ENCODE data around the gene SPRYD4. TPM values are rescaled to one million over a fixed set of nuclear protein-coding genes. Genes with fewer than 3 reads are reported as not detected.
A peak's percentile ranks its signal among the peaks of the same experiment; 100 is the strongest.

The SPRYD4 gene
- 3.1 TPM for total RNA-seq
- long read RNA-seq, full-length matches to known transcripts: 12 of 12 reads
- long read RNA-seq, partial matches to known transcripts: 0 of 12 reads
- long read RNA-seq, other reads (novel, unspliced or antisense): 0 of 12 reads

DNA sequence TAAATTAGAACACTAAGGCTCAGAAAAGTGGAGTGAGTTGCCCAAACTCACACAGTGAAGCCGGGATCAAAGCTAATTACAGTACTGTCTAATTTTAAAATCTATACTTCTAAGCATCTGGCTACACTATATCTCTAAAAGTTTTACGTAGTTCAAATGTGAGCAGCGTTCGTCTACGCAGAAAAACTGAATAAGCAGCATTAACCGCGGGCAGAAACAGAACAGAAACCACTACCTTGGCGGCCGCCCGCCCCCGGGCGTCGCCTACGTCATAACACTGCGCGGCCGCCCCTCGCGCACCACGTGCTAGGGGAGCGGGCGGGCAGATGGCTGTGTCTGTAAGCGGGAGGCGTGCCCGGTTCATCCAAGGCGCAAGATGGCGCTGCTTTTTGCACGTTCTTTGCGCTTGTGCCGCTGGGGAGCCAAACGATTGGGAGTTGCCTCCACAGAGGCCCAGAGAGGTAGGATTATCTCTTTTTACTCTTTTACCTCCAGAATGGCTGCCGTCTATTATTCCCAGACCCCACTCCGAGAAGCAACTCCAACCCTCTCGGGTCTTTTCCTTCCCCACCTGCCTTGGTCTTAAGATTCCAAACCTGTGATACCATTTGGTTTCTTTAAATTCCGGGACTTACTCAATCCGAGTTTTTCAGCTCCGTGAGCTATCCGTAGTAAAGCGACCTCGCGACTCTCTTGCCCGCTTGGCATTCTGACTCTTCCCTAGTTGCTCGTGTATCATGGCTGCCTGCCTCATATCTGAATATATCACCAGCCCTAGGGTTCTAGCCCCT lies at the start of gene SPRYD4:
Gene SPRYD4 (plus strand): TSS at position 363 of the 791 bp plus-strand sequence. CDS start 14 bp downstream, at position 377.
- intact Hi-C loops (cut with DNase I): no loop called here

DNA sequence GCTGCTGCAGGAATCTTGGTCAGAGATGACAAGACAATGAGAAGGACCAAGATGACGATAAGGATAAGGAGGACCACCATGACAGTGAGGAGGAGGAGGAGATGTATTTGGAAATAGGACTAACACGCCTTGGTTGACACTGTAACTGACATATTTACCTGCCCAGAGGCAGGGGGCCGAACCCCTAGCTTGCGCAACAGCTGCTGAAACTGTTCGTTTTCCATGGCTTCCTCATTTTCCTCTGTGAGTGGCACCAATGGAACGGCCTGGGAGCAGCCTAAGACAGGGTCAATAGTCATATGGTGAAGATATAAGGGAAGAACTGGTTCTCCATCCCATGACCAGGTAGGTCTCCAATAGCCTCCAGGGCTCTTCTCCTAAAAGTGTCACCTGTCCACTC lies 48.0 kb upstream of the SPRYD4 start:
- ATAC-seq (no peak), DNase-seq (no peak)
- Histone ChIP-seq H3K4me3 (no peak overlapping the region), H3K4me1 (no peaks in the 10 kb centered on the region), H3K27me3 (ENCODE audit: low read depth) (no peaks in the 10 kb centered on the region), H3K36me3 (peaks cover 49% of the 10 kb centered on the region), H3K27ac (no peak overlapping the region), H3K9me3 (no peaks in the 10 kb centered on the region)
- TF ChIP-seq, protein P1, sequence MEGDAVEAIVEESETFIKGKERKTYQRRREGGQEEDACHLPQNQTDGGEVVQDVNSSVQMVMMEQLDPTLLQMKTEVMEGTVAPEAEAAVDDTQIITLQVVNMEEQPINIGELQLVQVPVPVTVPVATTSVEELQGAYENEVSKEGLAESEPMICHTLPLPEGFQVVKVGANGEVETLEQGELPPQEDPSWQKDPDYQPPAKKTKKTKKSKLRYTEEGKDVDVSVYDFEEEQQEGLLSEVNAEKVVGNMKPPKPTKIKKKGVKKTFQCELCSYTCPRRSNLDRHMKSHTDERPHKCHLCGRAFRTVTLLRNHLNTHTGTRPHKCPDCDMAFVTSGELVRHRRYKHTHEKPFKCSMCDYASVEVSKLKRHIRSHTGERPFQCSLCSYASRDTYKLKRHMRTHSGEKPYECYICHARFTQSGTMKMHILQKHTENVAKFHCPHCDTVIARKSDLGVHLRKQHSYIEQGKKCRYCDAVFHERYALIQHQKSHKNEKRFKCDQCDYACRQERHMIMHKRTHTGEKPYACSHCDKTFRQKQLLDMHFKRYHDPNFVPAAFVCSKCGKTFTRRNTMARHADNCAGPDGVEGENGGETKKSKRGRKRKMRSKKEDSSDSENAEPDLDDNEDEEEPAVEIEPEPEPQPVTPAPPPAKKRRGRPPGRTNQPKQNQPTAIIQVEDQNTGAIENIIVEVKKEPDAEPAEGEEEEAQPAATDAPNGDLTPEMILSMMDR (IDR thresholded peaks at IDR 0.05): no peak
- intact Hi-C loops (cut with DNase I): no loop called here

More for the DNA sequence above, at the start of gene SPRYD4:
- H3K9me3 ChIP-seq: no peaks in the 10 kb centered on the region
- TF ChIP-seq, protein P1 (IDR thresholded peaks at IDR 0.05): peak; percentile 33
- peak within 1 kb of the TSS; percentile 91 for H3K27ac ChIP-seq
- H3K4me3 ChIP-seq: peak within 1 kb of the TSS; percentile 89
- H3K27me3 ChIP-seq (ENCODE audit: low read depth): no peaks in the 10 kb centered on the region
- peaks cover 30% of the 10 kb centered on the region for H3K4me1 ChIP-seq
- ATAC-seq: peak; percentile 98 to 99
- DNase-seq: peak; percentile 95
- peaks cover 7% of the 10 kb centered on the region for H3K36me3 ChIP-seq

DNA sequence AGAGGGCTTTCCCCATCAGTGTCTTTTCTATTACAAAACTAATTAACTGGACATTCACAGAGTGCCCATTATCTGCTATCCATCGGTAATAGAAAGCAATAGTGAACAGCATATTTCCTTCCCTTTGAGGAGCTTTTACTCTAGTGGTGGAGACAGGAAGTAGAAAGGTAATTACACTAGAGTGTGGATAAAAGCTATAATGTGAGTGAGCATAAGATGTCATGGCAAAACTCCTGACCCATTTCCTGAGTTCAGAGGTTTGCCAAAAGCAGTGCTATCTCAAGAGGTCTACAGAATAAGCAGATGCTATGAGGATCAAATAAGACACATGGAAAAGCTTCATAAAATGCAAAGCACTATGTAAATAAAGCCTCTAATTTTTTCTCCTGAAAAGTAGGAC lies 43.2 kb upstream of the SPRYD4 start:
- Histone ChIP-seq H3K9me3 (no peaks in the 10 kb centered on the region), H3K4me1 (no peaks in the 10 kb centered on the region), H3K27ac (no peak overlapping the region), H3K27me3 (ENCODE audit: low read depth) (no peaks in the 10 kb centered on the region), H3K36me3 (peaks cover 62% of the 10 kb centered on the region), H3K4me3 (no peak overlapping the region)
- DNase-seq (no peak), ATAC-seq (no peak)
- intact Hi-C loops (cut with DNase I): no loop called here
- TF ChIP-seq, protein P1 (IDR thresholded peaks at IDR 0.05): no peak

DNA sequence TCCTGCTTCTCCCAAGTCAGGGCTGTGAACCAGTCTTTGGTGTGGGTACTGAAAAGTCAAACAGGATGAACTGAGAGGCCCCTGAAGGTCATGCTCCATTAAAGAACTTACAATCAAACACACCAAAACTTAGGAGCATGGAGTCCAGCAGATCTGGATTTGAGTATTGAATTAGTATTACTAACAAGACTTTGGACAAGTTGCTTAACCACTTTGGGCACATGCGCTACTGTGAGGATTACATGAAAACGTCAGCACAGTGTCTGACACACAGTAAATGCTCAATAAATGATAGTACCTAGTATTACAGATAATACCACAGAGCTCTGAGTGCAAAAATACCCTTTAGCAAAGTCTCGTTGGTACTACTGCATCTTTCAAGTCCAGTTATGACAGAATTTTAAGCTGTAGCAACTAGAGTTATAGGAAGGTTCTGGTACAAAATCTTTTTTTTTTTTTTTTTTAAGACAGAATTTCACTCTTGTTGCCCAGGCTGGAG lies 42.4 kb upstream of the SPRYD4 start:
- no peak for ATAC-seq
- Histone ChIP-seq H3K4me1 (no peaks in the 10 kb centered on the region), H3K36me3 (peaks cover 69% of the 10 kb centered on the region), H3K4me3 (no peak overlapping the region), H3K9me3 (no peaks in the 10 kb centered on the region), H3K27me3 (ENCODE audit: low read depth) (no peaks in the 10 kb centered on the region), H3K27ac (no peak overlapping the region)
- TF ChIP-seq, protein P1 (IDR thresholded peaks at IDR 0.05): no peak
- intact Hi-C loops (cut with DNase I): no loop called here
- no peak for DNase-seq

DNA sequence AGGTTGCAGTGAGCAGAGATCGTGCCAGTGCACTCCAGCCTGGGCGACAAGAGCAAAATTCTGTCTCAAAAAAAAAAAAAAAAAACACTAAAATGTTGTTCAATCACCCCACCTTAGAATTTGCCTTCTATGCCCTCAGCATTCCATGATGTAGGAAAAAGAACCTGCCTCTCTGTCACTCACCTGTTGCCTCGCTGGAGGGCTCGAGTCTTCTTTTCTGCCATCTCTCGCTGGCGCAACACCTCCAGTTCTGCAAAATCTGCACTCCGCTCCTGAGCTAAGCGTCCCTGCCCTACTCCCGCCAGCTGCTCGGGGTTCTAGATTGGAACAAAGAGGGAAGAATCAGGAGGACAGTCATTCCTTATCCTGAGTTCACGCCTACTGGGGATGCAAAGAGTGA lies 37.1 kb upstream of the SPRYD4 start:
- intact Hi-C loops (cut with DNase I): no loop called here
- ATAC-seq (no peak), DNase-seq (no peak)
- Histone ChIP-seq H3K4me3 (no peak overlapping the region), H3K27ac (no peak overlapping the region), H3K9me3 (no peaks in the 10 kb centered on the region), H3K27me3 (ENCODE audit: low read depth) (no peaks in the 10 kb centered on the region), H3K36me3 (peaks cover 43% of the 10 kb centered on the region), H3K4me1 (no peaks in the 10 kb centered on the region)
- TF ChIP-seq, protein P1 (IDR thresholded peaks at IDR 0.05): no peak
